Endothelial cell of umbilical vein (primary cell): Measurements from ENCODE around the gene LAIR2. TPM values are rescaled to one million over a fixed set of nuclear protein-coding genes. Genes with fewer than 3 reads are reported as not detected.

Experiments used
- BruUV-seq: library from RNA; stranded (reverse); fragments of 400-500 nt; replicated peaks from 2 replicates; lab custom pipeline; 2021; lab: Mats Ljungman, UMichigan
- CTCF ChIA-PET: fragments of 300-600, 350-600 bp; sonication (Branson Sonifier 250); formaldehyde crosslinking; loops from one replicate; lab custom pipeline; 2021; ENCODE audit warnings: antibody characterized with exemption, inconsistent platforms; lab: Charles Lee
- POLR2A ChIA-PET: fragments of 300-600, 350-600 bp; sonication (Branson Sonifier 250); formaldehyde crosslinking; loops from one replicate; lab custom pipeline; 2021; ENCODE audit warnings: antibody characterized with exemption, inconsistent platforms; lab: Charles Lee
- DNase-seq: peaks from one replicate; pipeline ENCODE4 v3.0.0-alpha.2; 2011; ENCODE audit warnings: low read depth, low spot score
- FAIRE-seq: peaks from 2 replicates; lab custom pipeline; 2011; peaks lifted over from hg19 to GRCh38; lab: Jason Lieb, UNC
- H2AFZ ChIP-seq: 2 replicates; pipeline ENCODE4 v1.6.0; 2012; ENCODE audit warnings: low read depth, low read length, control low read depth, inconsistent platforms
- H3K27ac ChIP-seq: 2 replicates; pipeline ENCODE4 v1.5.1; 2011; ENCODE audit warnings: low read depth, mild to moderate bottlenecking, control low read depth, low read length, moderate library complexity; ENCODE audit not compliant: insufficient read depth
- H3K27me3 ChIP-seq, 2 experiments: 2 replicates each; pipeline versions ENCODE4 v1.6.0 to v1.6.1; 2011; ENCODE audit warnings: low read length in 2 of 2, mixed read lengths in 1 of 2; ENCODE audit not compliant: control insufficient read depth in 2 of 2, insufficient read depth in 2 of 2
- H3K36me3 ChIP-seq, 2 experiments: 2 replicates in 1 of 2; 3 replicates in 1 of 2; pipeline ENCODE4 v1.5.1; 2011; ENCODE audit warnings: low read length in 2 of 2, mild to moderate bottlenecking in 1 of 2, moderate library complexity in 1 of 2; ENCODE audit not compliant: control insufficient read depth in 2 of 2, insufficient read depth in 2 of 2; ENCODE audit errors: extremely low read depth in 1 of 2
- H3K4me1 ChIP-seq: 3 replicates; pipeline ENCODE4 v1.5.1; 2011; ENCODE audit warnings: mild to moderate bottlenecking, low read length; ENCODE audit not compliant: control insufficient read depth, insufficient read depth; ENCODE audit errors: extremely low read depth
- H3K4me2 ChIP-seq: 2 replicates; pipeline ENCODE4 v1.6.1; 2011; ENCODE audit warnings: low read length, control low read depth, mixed read lengths; ENCODE audit not compliant: insufficient read depth
- H3K4me3 ChIP-seq, 3 experiments: fragments of 200-600 bp in 1 of 3; sonication (generic), shearing (Covaris generic) in 1 of 3; replicated peaks in 1 of 3; 2 replicates each; pipeline ENCODE4 v1.5.1; 2011 to 2016; ENCODE audit warnings: control low read depth in 3 of 3, low read length in 3 of 3, mild to moderate bottlenecking in 2 of 3, inconsistent platforms in 1 of 3, low read depth in 1 of 3, moderate library complexity in 1 of 3; ENCODE audit not compliant: insufficient read depth in 1 of 3
- H3K79me2 ChIP-seq: 2 replicates; pipeline ENCODE4 v1.6.0; 2012; ENCODE audit warnings: low read length, inconsistent platforms; ENCODE audit not compliant: control insufficient read depth, insufficient read depth
- H3K9ac ChIP-seq: replicated peaks from 2 replicates; pipeline ENCODE3; 2011; ENCODE audit warnings: low read length, control low read depth; ENCODE audit not compliant: insufficient read depth; ENCODE audit errors: extremely low read depth
- H3K9me1 ChIP-seq: replicated peaks from 3 replicates; pipeline ENCODE4 v1.6.0; 2011; ENCODE audit warnings: mild to moderate bottlenecking, low read length; ENCODE audit not compliant: control insufficient read depth, insufficient read depth; ENCODE audit errors: extremely low read depth
- H3K9me3 ChIP-seq: replicated peaks from 2 replicates; pipeline ENCODE4 v1.5.1; 2012; ENCODE audit warnings: low read length, inconsistent platforms; ENCODE audit not compliant: control insufficient read depth, insufficient read depth
- H4K20me1 ChIP-seq: replicated peaks from 2 replicates; pipeline ENCODE3; 2011; ENCODE audit warnings: mild to moderate bottlenecking, low read length; ENCODE audit not compliant: control insufficient read depth, insufficient read depth; ENCODE audit errors: extremely low read depth
- CTCF ChIP-seq, 2 donors: IDR thresholded peaks; 1 replicate in 1 of 2; 2 replicates in 1 of 2; pipeline ENCODE4 v1.5.1; 2011; ENCODE audit warnings: low read length in 2 of 2, mild to moderate bottlenecking in 2 of 2, moderate library complexity in 2 of 2, control low read depth in 1 of 2, inconsistent platforms in 1 of 2, low read depth in 1 of 2; ENCODE audit not compliant: insufficient read depth in 1 of 2; ENCODE audit errors: extremely low read depth in 1 of 2
- EZH2 ChIP-seq: IDR thresholded peaks from 2 replicates; pipeline ENCODE4 v1.6.1; 2012; ENCODE audit warnings: borderline replicate concordance, low read depth, mild to moderate bottlenecking, moderate library complexity, low read length, inconsistent platforms; ENCODE audit not compliant: severe bottlenecking
- FOS ChIP-seq: IDR thresholded peaks from 2 replicates; pipeline ENCODE4 v1.6.1; 2011; ENCODE audit warnings: mild to moderate bottlenecking, low read length, moderate library complexity, borderline replicate concordance; ENCODE audit not compliant: insufficient read depth
- GATA2 ChIP-seq: IDR thresholded peaks from 2 replicates; pipeline ENCODE4 v1.7.0; 2011; ENCODE audit warnings: low read depth, mild to moderate bottlenecking, moderate library complexity, mixed read lengths, low read length; ENCODE audit not compliant: insufficient read length, insufficient read depth
- JUN ChIP-seq: IDR thresholded peaks from 2 replicates; pipeline ENCODE4 v1.6.1; 2011; ENCODE audit warnings: borderline replicate concordance, low read depth; ENCODE audit not compliant: insufficient read length, insufficient read depth
- MAX ChIP-seq: IDR thresholded peaks from 2 replicates; pipeline ENCODE4 v1.6.1; 2011; ENCODE audit not compliant: insufficient read depth, insufficient read length
- MYC ChIP-seq: IDR thresholded peaks from one replicate; pipeline ENCODE4 v1.6.1; 2011; ENCODE audit warnings: mild to moderate bottlenecking, low read depth, low read length
- POLR2A ChIP-seq: IDR thresholded peaks from 2 replicates; pipeline ENCODE4 v1.6.1; 2012; ENCODE audit warnings: low read depth, mild to moderate bottlenecking, control low read depth, low read length
- POLR2AphosphoS5 ChIP-seq: IDR thresholded peaks from 2 replicates; pipeline ENCODE4 v1.6.1; 2012; ENCODE audit warnings: low read depth, mild to moderate bottlenecking, control low read depth, low read length, moderate library complexity; ENCODE audit not compliant: insufficient read depth
- dilution Hi-C: fragments of 300-500 bp; cut with MboI; formaldehyde crosslinking; loops from one replicate; pipeline ENCODE4 v1.15.0; 2019; ENCODE audit warnings: low sequenced_read_pairs; ENCODE audit not compliant: extremely low pct_ligation_motif_present
- intact Hi-C: fragments of 100-400 bp; cut with micrococcal nuclease; formaldehyde crosslinking; loops from one replicate; pipeline ENCODE4 v1.10.0; 2022
- polyA plus RNA-seq, 4 experiments: library from polyadenylated mRNA; depleted of rRNA in 3 of 4; stranded (reverse) in 3 of 4; unstranded in 1 of 4; fragments of >200 nt; gene quantifications; 2 replicates each; pipeline versions ENCODE4 v1.2.1 to v1.2.3, GENCODE V29; 2011 to 2012; ENCODE audit warnings: missing spikeins in 1 of 4
- total RNA-seq: library from RNA; stranded (reverse); gene quantifications from 2 replicates; pipeline ENCODE4 v1.2.3, GENCODE V29; 2021

LAIR2 gene
- total and polyA plus RNA-seq, 2 donors (not counting 3 experiments of a cell fraction or from before 2014, with no cell fraction given): not detected

GRCh38 chr19:54464044-54464629 is 38.5 kb upstream of the LAIR2 start:
- peaks cover 14% of the 10 kb centered on the region for H3K79me2 ChIP-seq
- TF ChIP-seq MAX (no peak), FOS (no peak), JUN (no peak), GATA2 (no peak), CTCF (IDR thresholded peaks at IDR 0.05; ENCODE audit: extremely low read depth in 1 of 2, insufficient read depth in 1 of 2, low read depth in 1 of 2, low read length in 2 of 2) (no peak), MYC (no peak), POLR2A (no peak), POLR2AphosphoS5 (no peak), EZH2 (no peak)
- no peaks in the 10 kb centered on the region for H3K9me1 ChIP-seq
- H3K9ac ChIP-seq: peak overlapping the region; percentile 17
- peak overlapping the region; percentile 85 for H3K27ac ChIP-seq
- dilution Hi-C loops: no loop called here
- no peaks in the 10 kb centered on the region for H4K20me1 ChIP-seq
- peaks cover 31% of the 10 kb centered on the region for H3K4me1 ChIP-seq
- FAIRE-seq: no peak
- no TSS peak for BruUV-seq
- H3K36me3 ChIP-seq: peaks cover 0 to 19% of the 10 kb centered on the region in 2 experiments
- H3K4me3 ChIP-seq: peak overlapping the region; percentile 12 to 38 (median 28)
- ChIA-PET CTCF (interaction anchor here (1.9 to 2.4 kb wide), 2 partner anchors 9 to 16 kb away, joined by 14 to 21 read pairs; partner anchors contain the start of genes CDC42EP5 and LENG8), POLR2A (interaction anchor here (0.7 to 2.4 kb wide), 5 partner anchors 9 to 624 kb away, joined by 3 to 11 read pairs (median 5); partner anchors contain the start of genes CDC42EP5 and LENG8)
- H3K4me2 ChIP-seq: peak overlapping the region; percentile 66
- H3K9me3 ChIP-seq: no peaks in the 10 kb centered on the region
- intact Hi-C loops: loop anchor here (5.0 to 10.0 kb wide), 5 partner anchors 597 to 1191 kb away; partner anchors contain the start of genes MYADM, PPP1R12C, RDH13 and U2AF2
- H2AFZ ChIP-seq: peak overlapping the region; percentile 33
- DNase-seq: peak; percentile 61
- no peaks in the 10 kb centered on the region for H3K27me3 ChIP-seq
